NT2/D1 (cell line): Measurements from ENCODE around the gene IKZF2.

Source experiments
- DNase-seq: peaks from one replicate; pipeline ENCODE4 v3.0.0-alpha.2; 2011; ENCODE audit warnings: low read depth, low spot score
- H3K27me3 ChIP-seq: 2 replicates; pipeline ENCODE4 v1.6.0; 2011; ENCODE audit warnings: mild to moderate bottlenecking; ENCODE audit not compliant: insufficient read length, insufficient read depth
- H3K36me3 ChIP-seq: 2 replicates; pipeline ENCODE4 v1.6.1; 2011; ENCODE audit warnings: mild to moderate bottlenecking, low read length, mixed read lengths; ENCODE audit not compliant: insufficient read depth, insufficient read length
- H3K4me1 ChIP-seq: 2 replicates; pipeline ENCODE4 v1.5.1; 2011; ENCODE audit not compliant: insufficient read depth, insufficient read length
- H3K4me3 ChIP-seq: 2 replicates; pipeline ENCODE4 v1.5.1; 2011; ENCODE audit warnings: low read depth; ENCODE audit not compliant: insufficient read length
- H3K9ac ChIP-seq: 2 replicates; pipeline ENCODE4 v1.6.0; 2011; ENCODE audit warnings: low read depth; ENCODE audit not compliant: insufficient read length
- H3K9me3 ChIP-seq: 2 replicates; pipeline ENCODE4 v1.5.1; 2011; ENCODE audit warnings: mild to moderate bottlenecking, low read length; ENCODE audit not compliant: insufficient read depth
- SUZ12 ChIP-seq: IDR thresholded peaks from 2 replicates; pipeline ENCODE4 v1.6.1; 2011; ENCODE audit not compliant: insufficient read length, insufficient read depth; ENCODE audit errors: extremely low read depth
- YY1 ChIP-seq: IDR thresholded peaks from 2 replicates; pipeline ENCODE4 v1.6.1; 2011; ENCODE audit not compliant: insufficient read length, insufficient read depth
- ZNF274 ChIP-seq: IDR thresholded peaks from 2 replicates; pipeline ENCODE4 v1.6.1; 2011; ENCODE audit warnings: mild to moderate bottlenecking, low read depth, low read length

The IKZF2 gene

DNA sequence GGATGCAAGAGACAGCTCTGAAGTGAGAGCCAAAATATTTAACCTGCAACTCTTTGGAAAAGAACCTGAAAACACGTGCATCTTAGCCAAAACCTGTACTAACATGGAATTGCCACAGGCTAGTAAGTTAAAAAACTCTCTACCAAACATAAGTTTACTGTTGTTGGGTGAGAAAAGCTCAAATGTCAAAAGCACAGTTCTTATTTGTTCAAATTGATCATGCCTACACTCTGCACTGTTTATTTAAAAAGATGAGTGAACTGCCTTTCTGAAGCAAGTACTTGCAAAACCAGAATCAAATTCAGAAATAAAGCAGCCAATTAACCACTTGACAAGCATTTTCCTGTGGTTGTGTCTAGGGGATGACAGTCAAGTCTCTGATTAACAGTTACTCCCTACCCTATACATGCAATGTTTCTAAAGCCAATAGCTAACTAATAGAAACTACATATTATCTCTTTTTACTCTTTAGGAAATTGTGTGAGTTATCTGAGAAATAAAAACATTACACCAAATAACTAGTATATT is 5.6 kb downstream of the IKZF2 start:
- no peak for DNase-seq
- no peaks in the 10 kb centered on the region for H3K4me1 ChIP-seq
- no peak overlapping the region for H3K9ac ChIP-seq
- no peak for TF ChIP-seq YY1
- no peak for TF ChIP-seq ZNF274
- TF ChIP-seq SUZ12 = no peak
- H3K4me3 ChIP-seq = no peak overlapping the region
- H3K9me3 ChIP-seq = no peaks in the 10 kb centered on the region
- no peaks in the 10 kb centered on the region for H3K27me3 ChIP-seq
- no peaks in the 10 kb centered on the region for H3K36me3 ChIP-seq

DNA sequence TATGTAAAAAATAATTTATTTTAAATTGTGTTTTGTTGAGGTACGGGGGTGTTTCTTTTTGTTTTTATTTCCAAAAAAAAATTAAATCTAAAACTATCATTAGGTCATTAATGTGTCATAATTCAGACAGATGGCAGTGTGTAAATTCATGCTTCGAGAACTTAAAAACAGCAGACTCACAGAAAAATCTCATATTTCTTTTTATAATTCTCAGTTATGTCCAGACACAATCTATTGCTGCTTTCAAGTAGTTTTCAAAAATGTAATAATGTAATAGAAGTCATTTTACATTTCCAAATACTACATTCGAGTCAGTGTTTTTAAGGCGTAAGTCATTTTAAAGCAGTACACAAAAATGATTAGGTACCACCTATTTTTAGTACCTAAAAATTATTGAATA is 14.3 kb downstream of the IKZF2 start:
- no peaks in the 10 kb centered on the region for H3K4me1 ChIP-seq
- TF ChIP-seq YY1 (no peak), SUZ12 (no peak), ZNF274 (no peak)
- DNase-seq = no peak
- no peak overlapping the region for H3K4me3 ChIP-seq
- H3K9me3 ChIP-seq = no peaks in the 10 kb centered on the region
- H3K27me3 ChIP-seq = no peaks in the 10 kb centered on the region
- no peak overlapping the region for H3K9ac ChIP-seq
- H3K36me3 ChIP-seq = no peaks in the 10 kb centered on the region

DNA sequence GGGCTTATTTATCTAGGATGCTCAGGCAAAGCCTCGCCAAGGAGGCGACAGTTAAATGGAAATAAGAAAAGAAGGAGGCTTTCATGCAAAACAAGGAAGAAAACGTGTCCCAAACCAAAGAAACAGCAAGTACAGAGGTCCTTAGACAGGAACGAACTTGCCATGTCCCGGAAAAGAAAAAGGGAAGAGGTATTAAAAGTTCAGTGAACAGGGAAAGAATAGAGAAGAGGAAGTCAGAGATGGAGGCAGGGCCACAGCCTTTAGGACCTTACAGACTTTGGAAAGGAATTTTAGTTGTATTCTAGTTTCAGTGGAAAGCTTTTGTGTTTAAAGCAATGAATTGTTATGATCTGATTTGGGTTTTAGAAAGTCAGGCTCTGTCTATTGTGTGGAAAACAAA is 22.1 kb downstream of the IKZF2 start:
- Histone ChIP-seq H3K4me3 (no peak overlapping the region), H3K27me3 (no peaks in the 10 kb centered on the region), H3K4me1 (no peaks in the 10 kb centered on the region), H3K9ac (no peak overlapping the region), H3K9me3 (no peaks in the 10 kb centered on the region), H3K36me3 (no peaks in the 10 kb centered on the region)
- no peak for DNase-seq
- TF ChIP-seq ZNF274 = no peak
- no peak for TF ChIP-seq SUZ12
- no peak for TF ChIP-seq YY1

GRCh38 chr2:213125646-213126347 is 25.6 kb downstream of the IKZF2 start:
- H3K4me3 ChIP-seq = no peak overlapping the region
- DNase-seq = no peak
- no peaks in the 10 kb centered on the region for H3K4me1 ChIP-seq
- H3K9ac ChIP-seq = no peak overlapping the region
- H3K36me3 ChIP-seq = no peaks in the 10 kb centered on the region
- no peaks in the 10 kb centered on the region for H3K9me3 ChIP-seq
- H3K27me3 ChIP-seq = no peaks in the 10 kb centered on the region
- TF ChIP-seq SUZ12 (no peak), YY1 (no peak), ZNF274 (no peak)

GRCh38 chr2:213122725-213123124 is 28.7 kb downstream of the IKZF2 start:
- H3K36me3 ChIP-seq = no peaks in the 10 kb centered on the region
- DNase-seq = no peak
- no peak overlapping the region for H3K9ac ChIP-seq
- H3K27me3 ChIP-seq = no peaks in the 10 kb centered on the region
- no peak for TF ChIP-seq SUZ12
- no peak for TF ChIP-seq YY1
- TF ChIP-seq ZNF274 = no peak
- H3K4me3 ChIP-seq = no peak overlapping the region
- no peaks in the 10 kb centered on the region for H3K4me1 ChIP-seq
- no peaks in the 10 kb centered on the region for H3K9me3 ChIP-seq

GRCh38 chr2:213121690-213122089 is 29.7 kb downstream of the IKZF2 start:
- Histone ChIP-seq H3K36me3 (no peaks in the 10 kb centered on the region), H3K9ac (no peak overlapping the region), H3K27me3 (no peaks in the 10 kb centered on the region), H3K4me1 (no peaks in the 10 kb centered on the region), H3K9me3 (no peaks in the 10 kb centered on the region), H3K4me3 (no peak overlapping the region)
- DNase-seq = no peak
- no peak for TF ChIP-seq SUZ12
- TF ChIP-seq ZNF274 = no peak
- TF ChIP-seq YY1 = no peak

GRCh38 chr2:213119061-213119809 is 32.2 kb downstream of the IKZF2 start:
- DNase-seq = no peak
- H3K9me3 ChIP-seq = no peaks in the 10 kb centered on the region
- no peaks in the 10 kb centered on the region for H3K36me3 ChIP-seq
- no peaks in the 10 kb centered on the region for H3K4me1 ChIP-seq
- no peaks in the 10 kb centered on the region for H3K27me3 ChIP-seq
- H3K4me3 ChIP-seq = no peak overlapping the region
- TF ChIP-seq SUZ12 = no peak
- TF ChIP-seq ZNF274 = no peak
- no peak for TF ChIP-seq YY1
- H3K9ac ChIP-seq = no peak overlapping the region
